Measurements from ENCODE around the gene ZNF787.

DNA sequence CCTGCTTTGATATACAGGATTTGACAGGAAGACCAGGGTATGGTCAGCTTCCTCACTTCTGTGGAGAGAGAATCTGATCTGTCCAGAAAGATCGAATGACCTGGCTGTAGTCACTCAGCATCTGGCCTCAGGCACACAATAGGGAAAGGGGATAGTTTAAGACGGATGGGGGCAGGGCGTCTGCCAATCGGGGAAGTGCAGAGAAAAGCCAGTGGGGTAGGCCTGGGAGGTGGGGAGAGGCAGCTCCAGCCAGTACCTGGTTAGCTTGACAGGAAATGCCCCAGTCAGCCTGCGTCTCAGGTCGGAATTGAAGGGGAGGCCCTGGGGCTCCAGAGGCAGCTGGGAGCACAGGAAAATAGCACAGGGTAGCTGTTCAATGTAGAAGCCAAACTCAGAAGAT lies 32.4 kb upstream of the ZNF787 start:
- TF ChIP-seq CTCF (IDR thresholded peaks at IDR 0.05; ENCODE audit: borderline replicate concordance, extremely low read depth, low read length, poor library complexity, severe bottlenecking) (no peak), EZH2 (IDR thresholded peaks at IDR 0.05; ENCODE audit: borderline replicate concordance, low read depth, low read length, severe bottlenecking) (no peak)
